ENCODE results near the gene DPP9. TPM values are rescaled to one million over a fixed set of nuclear protein-coding genes. Genes with fewer than 3 reads are reported as not detected.

DPP9 gene
- polyA plus RNA-seq, 1 of the 3 experiments (the other 2 are of a cell fraction) = 17.1 TPM

DNA sequence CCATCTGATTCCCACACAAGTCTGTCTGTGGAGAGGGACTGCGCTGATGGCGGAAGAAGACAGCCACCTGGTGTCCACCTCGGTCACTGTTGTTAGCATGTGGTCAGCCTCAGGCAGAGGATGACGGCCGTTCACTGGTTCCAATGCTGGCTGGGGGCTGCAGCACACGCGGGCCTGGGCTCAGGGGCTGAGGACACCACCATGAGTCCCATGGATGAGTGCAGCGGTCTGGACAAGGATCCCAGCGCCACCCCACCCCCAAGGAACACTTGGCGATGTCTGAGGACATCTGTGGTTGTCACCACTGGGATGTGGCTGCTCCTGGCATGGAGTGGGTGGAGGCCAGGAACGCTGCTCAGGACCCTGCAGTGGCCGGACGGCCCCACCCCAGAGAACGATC, 10.9 kb downstream of the DPP9 start (continued):
- TF ChIP-seq MAX (IDR thresholded peaks at IDR 0.05; ENCODE audit: low read depth) = no peak
- TF ChIP-seq CHD2 (IDR thresholded peaks at IDR 0.05; ENCODE audit: low read length, partially characterized antibody) = no peak
- no peak for TF ChIP-seq RAD21 (IDR thresholded peaks at IDR 0.05; ENCODE audit: low read length)
- no peak for TF ChIP-seq RXRA (IDR thresholded peaks at IDR 0.05; ENCODE audit: borderline replicate concordance, low read depth)
- TF ChIP-seq RFX5 (IDR thresholded peaks at IDR 0.05; ENCODE audit: low read length) = no peak
- no peak for TF ChIP-seq EP300 (IDR thresholded peaks at IDR 0.05; ENCODE audit: borderline replicate concordance in 1 of 2, low read depth in 1 of 2, low read length in 1 of 2)
- no peak for TF ChIP-seq SIN3A (IDR thresholded peaks at IDR 0.05; ENCODE audit: borderline replicate concordance, low read depth, low read length)

- peaks cover 29 to 36% of the 10 kb centered on the region in 2 experiments for H3K36me3 ChIP-seq (replicated peaks in 1 of 2; ENCODE audit: control insufficient read depth in 1 of 2, insufficient read depth in 2 of 2, low read length in 1 of 2)
- TF ChIP-seq ZBTB33 (IDR thresholded peaks at IDR 0.05; ENCODE audit: borderline replicate concordance, low read depth) = no peak
- TF ChIP-seq MEF2A (IDR thresholded peaks at IDR 0.05; ENCODE audit: borderline replicate concordance, low read depth) = no peak
- TF ChIP-seq RFX5 (IDR thresholded peaks at IDR 0.05; ENCODE audit: low read length) = no peak
- no peak for TF ChIP-seq TCF12 (IDR thresholded peaks at IDR 0.05)
- TF ChIP-seq USF1 (IDR thresholded peaks at IDR 0.05; ENCODE audit: borderline replicate concordance, low read depth) = no peak
- TF ChIP-seq POLR2AphosphoS5 (IDR thresholded peaks at IDR 0.05; ENCODE audit: low read depth, low read length) = no peak
- TF ChIP-seq, protein P1, sequence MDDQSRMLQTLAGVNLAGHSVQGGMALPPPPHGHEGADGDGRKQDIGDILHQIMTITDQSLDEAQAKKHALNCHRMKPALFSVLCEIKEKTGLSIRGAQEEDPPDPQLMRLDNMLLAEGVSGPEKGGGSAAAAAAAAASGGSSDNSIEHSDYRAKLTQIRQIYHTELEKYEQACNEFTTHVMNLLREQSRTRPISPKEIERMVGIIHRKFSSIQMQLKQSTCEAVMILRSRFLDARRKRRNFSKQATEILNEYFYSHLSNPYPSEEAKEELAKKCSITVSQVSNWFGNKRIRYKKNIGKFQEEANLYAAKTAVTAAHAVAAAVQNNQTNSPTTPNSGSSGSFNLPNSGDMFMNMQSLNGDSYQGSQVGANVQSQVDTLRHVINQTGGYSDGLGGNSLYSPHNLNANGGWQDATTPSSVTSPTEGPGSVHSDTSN (IDR thresholded peaks at IDR 0.05) = no peak
- no peak for TF ChIP-seq YY1 (IDR thresholded peaks at IDR 0.05; ENCODE audit: low read depth)
- TF ChIP-seq GATA2 (CRISPR knock-in tag; IDR thresholded peaks at IDR 0.05) = no peak
- TF ChIP-seq RXRA (IDR thresholded peaks at IDR 0.05; ENCODE audit: borderline replicate concordance, low read depth) = no peak
- TF ChIP-seq, protein P2, sequence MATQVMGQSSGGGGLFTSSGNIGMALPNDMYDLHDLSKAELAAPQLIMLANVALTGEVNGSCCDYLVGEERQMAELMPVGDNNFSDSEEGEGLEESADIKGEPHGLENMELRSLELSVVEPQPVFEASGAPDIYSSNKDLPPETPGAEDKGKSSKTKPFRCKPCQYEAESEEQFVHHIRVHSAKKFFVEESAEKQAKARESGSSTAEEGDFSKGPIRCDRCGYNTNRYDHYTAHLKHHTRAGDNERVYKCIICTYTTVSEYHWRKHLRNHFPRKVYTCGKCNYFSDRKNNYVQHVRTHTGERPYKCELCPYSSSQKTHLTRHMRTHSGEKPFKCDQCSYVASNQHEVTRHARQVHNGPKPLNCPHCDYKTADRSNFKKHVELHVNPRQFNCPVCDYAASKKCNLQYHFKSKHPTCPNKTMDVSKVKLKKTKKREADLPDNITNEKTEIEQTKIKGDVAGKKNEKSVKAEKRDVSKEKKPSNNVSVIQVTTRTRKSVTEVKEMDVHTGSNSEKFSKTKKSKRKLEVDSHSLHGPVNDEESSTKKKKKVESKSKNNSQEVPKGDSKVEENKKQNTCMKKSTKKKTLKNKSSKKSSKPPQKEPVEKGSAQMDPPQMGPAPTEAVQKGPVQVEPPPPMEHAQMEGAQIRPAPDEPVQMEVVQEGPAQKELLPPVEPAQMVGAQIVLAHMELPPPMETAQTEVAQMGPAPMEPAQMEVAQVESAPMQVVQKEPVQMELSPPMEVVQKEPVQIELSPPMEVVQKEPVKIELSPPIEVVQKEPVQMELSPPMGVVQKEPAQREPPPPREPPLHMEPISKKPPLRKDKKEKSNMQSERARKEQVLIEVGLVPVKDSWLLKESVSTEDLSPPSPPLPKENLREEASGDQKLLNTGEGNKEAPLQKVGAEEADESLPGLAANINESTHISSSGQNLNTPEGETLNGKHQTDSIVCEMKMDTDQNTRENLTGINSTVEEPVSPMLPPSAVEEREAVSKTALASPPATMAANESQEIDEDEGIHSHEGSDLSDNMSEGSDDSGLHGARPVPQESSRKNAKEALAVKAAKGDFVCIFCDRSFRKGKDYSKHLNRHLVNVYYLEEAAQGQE (IDR thresholded peaks at IDR 0.05; ENCODE audit: low read depth, low read length) = no peak
- no peak for TF ChIP-seq MAX (IDR thresholded peaks at IDR 0.05; ENCODE audit: low read depth)
- no peak overlapping the region for H3K9ac ChIP-seq
- peaks cover 6% of the 10 kb centered on the region for H3F3A ChIP-seq (replicated peaks; ENCODE audit: insufficient read depth)
- H3K4me2 ChIP-seq = no peak overlapping the region
- ChIA-PET POLR2A (no interaction called here), CTCF (interaction anchor here (0.9 kb wide), 2 partner anchors 12 to 80 kb away, joined by 3 to 4 read pairs; partner anchors contain the start of gene FEM1A)
- H3K27ac ChIP-seq (ENCODE audit: low read depth in 2 of 2, low read length in 1 of 2) = no peak overlapping the region
- no peaks in the 10 kb centered on the region for H4K20me1 ChIP-seq (ENCODE audit: insufficient read depth)
- H2AFZ ChIP-seq (ENCODE audit: low read depth) = no peak overlapping the region
- H3K9me2 ChIP-seq = no peaks in the 10 kb centered on the region
- no peak for DNase-seq
- H3K4me1 ChIP-seq (ENCODE audit: control insufficient read depth in 1 of 2, insufficient read depth in 2 of 2, low read depth in 1 of 2, low read length in 1 of 2) = peaks cover 0 to 14% of the 10 kb centered on the region in 2 experiments; a peak in 2 of 4 replicates
- H3K79me2 ChIP-seq (ENCODE audit: insufficient read depth) = peaks cover 40% of the 10 kb centered on the region; the same call in 1 of the 2 replicates
- no peaks in the 10 kb centered on the region for H3K27me3 ChIP-seq (ENCODE audit: insufficient read depth)
- no peak overlapping the region for H3K4me3 ChIP-seq (ENCODE audit: low read depth in 2 of 2, low read length in 1 of 2)
- no peaks in the 10 kb centered on the region for H3K9me3 ChIP-seq
- WGBS (ENCODE audit: low lambda C conversion rate) = 78% methylated on average over 4 of the region's 8 CpGs
These were observed 12.4 kb downstream of the DPP9 start for GRCh38 chr19:4711211-4711610.
